HG02970 (cell line): ENCODE measurements around the gene MTARC2.

Experiments
- ATAC-seq: cut with Tn5 transposase; IDR thresholded peaks from one replicate; pipeline ENCODE4 v1.9.1; 2021; ENCODE audit warnings: mild to moderate bottlenecking, moderate library complexity, moderate number of reproducible peaks; ENCODE audit not compliant: unreplicated experiment, low FRiP score

MTARC2 gene

GRCh38 chr1:220824031-220824989 lies 76.2 kb downstream of the MTARC2 start:
- no peak for ATAC-seq

GRCh38 chr1:220825819-220826551 lies 77.9 kb downstream of the MTARC2 start:
- ATAC-seq = no peak

- ATAC-seq = no peak
Measured at GRCh38 chr1:220826729-220827128, 78.6 kb downstream of the MTARC2 start.

DNA sequence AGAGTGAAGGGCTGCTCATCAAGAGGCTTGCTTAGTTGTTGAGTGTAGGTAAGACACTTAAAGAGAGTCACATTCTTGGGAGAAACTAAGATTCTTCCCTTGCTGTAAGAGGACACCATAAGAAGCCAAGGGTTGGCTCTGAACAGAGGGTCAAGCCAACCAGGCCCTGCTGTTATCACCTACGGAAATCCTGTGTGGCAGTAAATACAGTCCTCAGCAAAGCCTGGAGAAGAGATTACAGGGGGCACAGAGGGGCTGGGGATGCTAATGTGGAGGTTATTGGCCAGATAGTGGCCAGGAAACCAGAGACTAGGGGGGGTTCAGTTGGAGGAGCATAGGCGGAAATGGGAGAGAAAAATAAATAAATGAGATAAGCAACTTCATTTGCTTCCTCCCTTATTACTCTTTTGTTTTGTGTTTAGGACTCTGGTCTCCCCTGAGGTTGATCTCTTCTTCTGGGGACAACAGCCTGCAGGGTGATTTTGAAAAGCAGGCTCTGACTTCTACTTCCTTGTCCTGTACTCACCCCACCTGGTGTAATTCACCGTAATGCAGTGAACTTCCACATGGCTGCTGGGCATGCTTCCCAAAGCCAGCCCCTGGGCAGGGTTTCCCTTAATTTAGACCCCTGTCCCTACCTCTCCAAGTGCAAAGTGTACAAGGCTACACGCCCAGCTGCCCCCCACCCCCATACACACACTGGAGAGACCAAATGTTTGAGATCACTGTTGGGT lies 79.5 kb downstream of the MTARC2 start:
- ATAC-seq = no peak

- no peak for ATAC-seq
Measured at GRCh38 chr1:220828179-220828490, 80.0 kb downstream of the MTARC2 start.

GRCh38 chr1:220828950-220829586 lies 80.9 kb downstream of the MTARC2 start:
- no peak for ATAC-seq

DNA sequence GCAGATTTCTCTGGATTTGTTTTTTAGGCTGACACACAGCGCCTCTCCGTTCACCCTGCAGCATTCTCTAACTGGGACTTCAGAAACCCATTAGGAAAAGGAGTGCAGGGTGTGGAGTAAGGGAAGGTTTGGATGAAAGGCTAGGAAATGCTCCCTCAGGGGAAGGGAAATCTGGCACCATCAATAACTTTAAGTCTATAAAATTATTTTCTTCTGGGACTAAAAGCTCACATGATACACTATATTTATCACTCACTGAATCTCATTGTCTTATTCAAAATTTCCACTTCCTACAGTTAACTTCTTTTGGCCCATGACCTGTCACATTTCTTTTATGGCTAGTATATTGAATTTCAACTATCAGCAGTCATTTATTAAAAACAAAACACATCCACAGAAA lies 85.3 kb downstream of the MTARC2 start:
- ATAC-seq = no peak
